HuH-7.5 (cell line): ENCODE results near the gene CACNB2.
"Not testable (repeated sequence)": the region's sequence is repeated elsewhere in the genome, so short reads cannot be mapped to it uniquely, and the experiment has no call there.

ENCODE experiments used
- DNase-seq: peaks from one replicate; pipeline ENCODE4 v3.0.0; 2011; ENCODE audit warnings: low spot score

CACNB2 gene

DNA sequence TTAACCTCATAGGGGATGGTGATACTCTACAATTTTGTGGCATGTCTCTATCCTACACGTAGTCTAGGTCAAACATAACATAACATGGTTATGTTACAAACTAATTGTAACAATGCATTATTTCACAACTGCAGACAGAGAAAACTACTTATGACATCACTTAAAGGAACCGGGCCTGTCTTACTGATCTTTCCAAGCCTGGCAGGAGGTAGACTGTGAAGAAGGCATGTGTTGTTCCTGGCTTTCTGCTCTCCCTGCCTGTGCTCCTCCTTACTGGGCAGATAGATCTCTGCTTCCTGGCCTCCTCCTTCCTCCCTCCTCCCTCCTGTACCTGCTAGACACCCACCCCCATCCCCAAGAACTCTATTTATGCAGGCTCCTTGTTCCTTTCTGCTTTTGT, 5.4 kb downstream of the CACNB2 start:
- no peak for DNase-seq

GRCh38 chr10:18149196-18149800, 9.1 kb downstream of the CACNB2 start:
- no peak for DNase-seq

- no peak for DNase-seq
Observed at GRCh38 chr10:18151356-18151890, 11.2 kb downstream of the CACNB2 start.

DNA sequence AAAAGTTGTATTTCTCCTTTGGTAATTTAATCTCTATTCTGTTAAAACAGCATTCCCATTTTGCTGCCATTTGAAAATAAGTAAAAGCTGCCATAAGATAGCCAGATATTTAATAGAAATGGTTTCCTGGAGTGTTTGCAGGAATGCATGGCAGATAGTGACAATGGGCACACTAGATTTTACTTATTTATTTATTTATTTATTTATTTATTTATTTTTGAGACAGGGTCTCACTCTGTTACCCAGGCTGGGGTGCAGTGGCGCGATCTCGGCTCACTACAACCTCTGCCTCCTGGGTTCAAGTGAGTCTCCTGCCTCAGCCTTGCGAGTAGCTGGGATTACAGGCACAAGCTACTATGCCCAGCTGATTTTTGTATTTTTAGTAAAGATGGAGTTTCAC, 13.2 kb downstream of the CACNB2 start:
- DNase-seq = not testable (repeated sequence)

DNA sequence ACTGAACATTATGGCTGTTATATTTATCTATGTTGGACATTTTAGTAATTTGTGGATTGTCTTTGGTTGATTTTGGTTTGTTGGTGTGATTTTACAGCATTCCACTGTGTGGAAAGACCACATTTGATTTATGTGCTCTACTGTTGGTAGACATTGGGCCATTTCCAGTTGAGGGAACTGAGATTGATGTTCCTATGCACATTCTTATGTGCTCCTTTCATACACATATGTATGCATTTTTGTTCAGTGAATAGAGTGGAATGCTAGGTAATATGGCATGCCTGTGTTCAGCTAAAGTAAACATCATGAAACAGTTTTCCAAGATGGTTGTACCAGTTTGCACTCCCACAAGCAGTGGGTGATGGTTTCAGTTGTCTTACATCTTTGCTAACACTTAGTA, 15.1 kb downstream of the CACNB2 start:
- no peak for DNase-seq

DNA sequence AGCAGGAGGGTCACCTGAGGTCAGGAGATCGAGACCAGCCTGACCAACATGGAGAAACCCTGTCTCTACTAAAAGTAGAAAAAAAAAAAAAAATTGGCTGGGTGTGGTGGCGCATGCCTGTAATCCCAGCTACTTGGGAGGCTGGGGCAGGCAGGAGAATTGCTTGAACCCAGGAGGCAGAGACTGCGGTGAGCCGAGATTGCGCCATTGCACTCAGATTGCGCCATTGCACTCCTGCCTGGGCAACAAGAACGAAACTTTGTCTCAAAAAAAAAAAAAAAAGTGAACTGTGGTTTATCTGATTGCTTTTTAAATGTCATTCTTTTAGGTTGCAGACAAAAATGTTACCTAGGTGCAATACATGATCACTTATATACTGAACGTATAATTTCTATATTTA, 16.6 kb downstream of the CACNB2 start:
- DNase-seq = not testable (repeated sequence)

GRCh38 chr10:18157881-18158280, 17.7 kb downstream of the CACNB2 start:
- no peak for DNase-seq

DNA sequence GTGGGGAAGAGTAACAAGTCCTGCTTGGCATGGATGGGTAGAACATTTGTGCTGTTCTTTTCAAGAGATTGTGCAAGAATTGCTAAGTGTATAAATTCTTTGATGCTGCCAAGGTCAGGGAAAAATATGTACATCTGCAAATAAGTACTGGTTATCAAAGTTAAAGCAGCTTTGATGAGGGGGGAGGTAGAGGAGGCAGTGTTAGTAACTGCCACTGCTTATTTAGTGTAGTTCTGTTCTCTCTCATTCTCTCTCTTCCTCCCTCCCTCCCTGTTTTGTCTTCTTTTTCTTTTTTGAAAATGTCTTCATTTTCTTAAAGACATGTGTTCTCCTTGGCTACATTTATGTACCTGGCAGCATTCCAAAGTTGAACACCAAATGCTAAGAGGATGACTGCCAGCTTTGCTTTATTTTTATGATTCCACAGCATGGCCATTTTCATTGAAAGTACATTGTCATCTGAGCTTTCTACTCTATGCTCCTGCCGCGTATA, 18.6 kb downstream of the CACNB2 start:
- DNase-seq = no peak

DNA sequence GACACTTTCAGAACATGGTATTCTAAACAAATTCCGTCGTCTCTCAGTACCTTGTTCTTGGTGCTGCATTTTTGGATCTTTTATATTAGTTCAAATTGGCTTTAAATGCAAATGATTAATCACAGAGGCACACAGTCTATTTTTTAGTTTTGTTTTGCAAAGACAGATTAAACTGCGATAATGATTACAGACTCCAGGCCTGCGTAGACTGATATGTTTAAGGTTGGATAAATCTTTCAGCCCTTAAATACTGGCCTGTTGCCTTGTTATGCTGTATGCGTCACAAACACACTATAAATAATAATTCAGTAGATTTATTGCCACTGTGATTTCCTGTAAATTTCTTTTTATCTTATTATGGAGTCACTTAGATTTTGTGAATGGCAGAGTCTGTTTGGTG, 19.3 kb downstream of the CACNB2 start:
- DNase-seq = no peak

DNA sequence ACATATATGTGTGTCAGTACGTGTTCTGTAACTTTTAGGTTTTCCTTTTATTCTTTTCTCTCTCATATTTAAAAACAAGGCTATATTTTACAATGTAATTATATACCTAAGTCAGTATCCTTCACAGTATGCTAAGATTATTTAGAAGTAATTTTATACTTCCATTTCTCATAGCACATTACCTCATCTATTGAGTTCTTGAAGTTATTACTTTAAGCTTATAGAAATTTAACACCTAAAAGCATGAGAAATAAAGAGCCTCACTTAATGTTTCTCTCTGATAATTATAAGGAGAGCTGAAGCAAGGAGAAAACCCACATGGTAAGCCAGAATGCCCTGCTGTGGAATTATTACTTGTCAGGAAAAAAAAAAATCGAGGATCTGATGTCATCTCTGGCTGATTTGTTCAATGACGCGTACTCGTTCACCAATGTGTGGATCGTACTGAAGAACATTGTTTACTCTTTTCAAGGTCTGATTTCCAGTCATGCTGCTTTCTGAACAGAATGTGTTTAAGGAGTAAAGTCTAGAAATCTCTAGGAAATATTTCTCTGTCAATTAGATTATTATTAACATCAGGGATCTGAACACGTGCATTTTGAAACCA, 21.9 kb downstream of the CACNB2 start:
- DNase-seq = no peak

DNA sequence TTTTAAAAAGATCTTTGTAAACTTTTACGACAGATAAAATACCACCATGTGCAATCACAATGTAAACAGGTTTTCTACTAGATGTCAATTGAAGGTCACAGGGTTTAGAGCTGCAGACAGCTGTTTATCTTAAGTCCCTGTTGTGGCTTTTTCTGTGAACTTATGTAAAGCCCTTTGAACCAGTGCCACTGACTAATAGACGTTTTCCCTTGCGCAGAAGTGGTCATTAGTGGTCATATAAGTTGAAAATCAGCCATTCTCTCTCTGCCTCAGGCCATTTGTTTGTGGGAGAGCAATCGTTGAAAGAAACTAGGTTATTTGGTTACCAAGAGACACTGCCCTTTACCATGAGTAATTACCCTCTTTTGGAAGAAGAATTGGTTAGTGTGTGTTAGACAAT, 23.9 kb downstream of the CACNB2 start:
- DNase-seq = no peak

- no peak for DNase-seq
Observed at GRCh38 chr10:18164748-18165361, 24.6 kb downstream of the CACNB2 start.

- DNase-seq = no peak
Observed at GRCh38 chr10:18178854-18179483, 38.7 kb downstream of the CACNB2 start.

GRCh38 chr10:18179891-18180290, 39.7 kb downstream of the CACNB2 start:
- no peak for DNase-seq

DNA sequence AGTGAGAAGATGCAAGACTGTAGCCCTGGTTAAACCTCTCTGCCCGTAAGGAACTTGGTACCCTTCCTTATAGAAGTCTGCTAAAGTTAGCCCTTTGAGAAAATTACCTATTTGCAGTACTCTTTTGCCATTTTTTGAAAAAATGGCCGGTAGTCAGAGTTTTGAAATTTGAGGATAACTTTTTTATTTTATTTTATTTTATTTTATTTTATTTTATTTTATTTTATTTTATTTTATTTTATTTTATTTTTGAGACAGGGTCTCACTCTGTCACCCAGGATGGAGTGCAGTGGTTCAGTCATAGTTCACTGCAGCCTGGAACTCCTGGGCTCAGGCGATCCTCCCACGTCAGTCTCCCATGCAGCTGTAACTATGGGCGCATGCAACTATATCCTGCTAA, 41.2 kb downstream of the CACNB2 start:
- not testable (repeated sequence) for DNase-seq

- DNase-seq = no peak
Observed at GRCh38 chr10:18185621-18186020, 45.4 kb downstream of the CACNB2 start.

- DNase-seq = no peak
Observed at GRCh38 chr10:18190840-18191239, 50.6 kb downstream of the CACNB2 start.

- DNase-seq = no peak
Observed at GRCh38 chr10:18194634-18195033, 54.4 kb downstream of the CACNB2 start.

DNA sequence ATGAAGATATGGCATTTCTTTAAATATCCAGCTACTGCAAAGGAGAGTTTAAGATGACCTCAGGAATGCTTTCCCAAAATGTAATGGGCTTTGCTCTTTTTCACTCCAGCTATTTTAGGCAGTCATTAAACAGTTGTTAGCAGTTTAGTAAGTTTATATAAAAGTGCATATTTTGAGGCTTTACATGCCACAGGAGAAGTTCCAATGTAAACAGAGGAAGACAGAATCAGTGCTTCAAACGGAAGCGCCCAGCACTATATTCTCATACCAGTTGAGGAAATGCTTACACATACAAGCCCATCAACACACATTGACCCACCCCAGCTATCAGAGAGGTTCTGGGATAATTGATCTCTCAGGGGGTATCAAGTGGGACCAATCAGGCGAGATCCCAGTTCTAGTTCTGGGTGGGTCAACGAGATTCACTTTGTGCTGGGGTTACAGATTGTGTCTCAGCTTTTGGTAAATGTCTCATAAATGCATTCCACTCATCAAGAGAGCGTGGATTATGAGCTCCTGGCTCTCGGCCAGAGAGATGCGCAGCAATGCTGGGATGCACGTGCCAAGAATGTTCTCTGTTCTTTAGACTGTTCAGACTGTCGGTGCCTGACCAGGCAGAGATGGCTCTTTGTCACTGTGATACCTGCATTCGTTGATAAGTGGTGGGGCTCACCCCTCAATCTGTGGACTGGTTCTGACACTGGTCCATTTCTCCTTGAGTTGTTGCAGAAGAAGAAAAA, 55.0 kb downstream of the CACNB2 start:
- DNase-seq = no peak

GRCh38 chr10:18196806-18197550, 56.8 kb downstream of the CACNB2 start:
- no peak for DNase-seq

DNA sequence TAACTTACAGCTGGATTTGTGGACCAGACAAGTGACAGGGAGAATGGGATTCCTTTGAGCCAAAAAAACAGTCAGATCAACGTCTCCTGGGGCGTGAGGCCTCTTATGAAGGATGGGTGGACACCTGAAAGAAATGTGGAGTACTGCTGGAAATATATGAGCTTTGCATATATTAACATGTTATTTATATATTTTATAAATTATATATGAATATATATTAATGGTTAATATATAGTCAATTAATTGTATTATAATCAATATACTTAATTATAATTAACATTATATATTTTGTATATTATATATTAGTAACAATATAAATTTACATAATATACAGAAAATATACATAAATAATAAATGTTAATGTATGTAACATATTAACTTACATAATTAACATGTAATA, 57.5 kb downstream of the CACNB2 start:
- DNase-seq = no peak
